ENCODE data around the gene TACR1. TPM values are rescaled to one million over a fixed set of nuclear protein-coding genes. Genes with fewer than 3 reads are reported as not detected.
"Not testable (repeated sequence)": the region's sequence is repeated elsewhere in the genome, so short reads cannot be mapped to it uniquely, and the experiment has no call there.

Gene TACR1
- total RNA-seq, 2 experiments from 2014 or later: not detected

DNA sequence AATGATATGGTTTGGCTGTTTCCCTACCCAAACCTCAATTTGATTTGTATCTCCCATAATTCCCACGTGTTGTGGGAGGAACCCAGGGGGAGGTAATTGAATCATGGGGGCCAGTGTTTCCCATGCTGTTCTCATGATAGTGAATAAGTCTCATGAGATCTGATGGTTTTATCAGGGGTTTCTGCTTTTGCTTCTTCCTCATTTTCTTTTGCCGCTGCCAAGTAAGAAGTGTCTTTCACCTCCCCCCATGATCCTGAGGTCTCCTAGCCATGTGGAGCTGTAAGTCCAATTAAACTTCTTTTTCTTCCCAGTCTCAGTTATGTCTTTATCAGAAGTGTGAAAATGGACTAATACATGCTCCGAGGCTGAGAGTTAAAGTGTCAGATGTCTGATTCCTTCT, 47.1 kb downstream of the TACR1 start:
- ATAC-seq (ENCODE audit: low read depth); H3K4me3 Mint-ChIP-seq; H3K27me3 Mint-ChIP-seq; H3K4me1 Mint-ChIP-seq; DNase-seq; POLR2A ChIA-PET; H3K27ac Mint-ChIP-seq; H3K9me3 Mint-ChIP-seq; H3K36me3 Mint-ChIP-seq: not testable (repeated sequence)

DNA sequence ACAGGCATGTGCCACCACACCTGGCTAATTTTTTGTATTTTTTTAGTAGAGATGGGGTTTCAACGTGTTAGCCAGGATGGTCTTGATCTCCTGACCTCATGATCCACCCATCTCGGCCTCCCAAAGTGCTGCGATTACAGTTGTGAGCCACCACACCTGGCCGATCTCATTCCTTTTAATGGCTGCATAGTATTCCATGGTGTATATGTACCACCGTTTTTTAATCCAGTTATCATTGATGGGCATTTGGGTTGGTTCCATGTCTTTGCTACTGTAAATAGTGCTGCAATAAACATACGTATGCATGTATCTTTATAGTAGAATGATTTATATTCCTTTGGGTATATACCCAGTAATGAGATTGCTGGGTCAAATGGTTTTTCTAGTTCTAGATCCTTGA, 51.4 kb downstream of the TACR1 start:
- H3K36me3 Mint-ChIP-seq; H3K9me3 Mint-ChIP-seq; POLR2A ChIA-PET; H3K27me3 Mint-ChIP-seq; DNase-seq; H3K4me3 Mint-ChIP-seq; ATAC-seq (ENCODE audit: low read depth); H3K4me1 Mint-ChIP-seq; H3K27ac Mint-ChIP-seq: not testable (repeated sequence)

DNA sequence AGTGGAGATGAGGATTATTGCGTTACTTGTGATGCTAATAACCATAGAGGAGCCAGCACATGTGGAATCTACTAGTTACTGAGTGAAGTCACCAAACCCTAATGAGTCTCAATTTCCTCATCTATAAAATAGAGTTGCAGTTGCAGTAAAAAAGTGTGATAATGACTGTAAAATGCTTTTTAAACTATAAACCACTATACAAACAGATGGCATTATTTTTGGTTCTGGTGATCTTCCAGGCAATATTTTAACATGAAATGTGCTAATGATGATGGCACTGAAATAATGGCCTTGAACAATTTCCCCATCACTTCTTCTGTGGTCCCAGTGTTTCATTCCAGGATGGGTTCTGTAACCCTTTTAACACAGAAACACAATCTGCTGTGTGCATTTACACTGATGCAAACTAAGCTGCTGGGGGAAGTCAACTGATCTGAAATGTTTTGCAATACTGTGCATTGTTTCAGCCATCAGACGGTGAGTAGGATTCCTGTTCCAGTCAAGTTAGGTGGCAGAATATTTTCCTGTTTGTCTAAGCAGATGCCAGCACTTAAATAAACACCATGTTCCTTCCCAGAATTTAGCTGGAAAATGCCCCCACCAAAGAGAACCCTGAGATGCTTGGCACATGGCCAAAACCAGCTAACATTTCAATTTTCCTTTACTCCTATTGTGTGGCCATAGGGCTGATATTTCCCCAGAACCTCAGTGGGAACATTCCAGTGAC, 52.6 kb downstream of the TACR1 start:
- no peak for DNase-seq
- Mint-ChIP-seq H3K4me1 (no peaks in the 10 kb centered on the region), H3K9me3 (no peaks in the 10 kb centered on the region), H3K27ac (no peak overlapping the region), H3K27me3 (peaks cover 2% of the 10 kb centered on the region), H3K36me3 (no peaks in the 10 kb centered on the region), H3K4me3 (no peak overlapping the region)
- no peak for ATAC-seq (ENCODE audit: low read depth)
- POLR2A ChIA-PET: no interaction called here

DNA sequence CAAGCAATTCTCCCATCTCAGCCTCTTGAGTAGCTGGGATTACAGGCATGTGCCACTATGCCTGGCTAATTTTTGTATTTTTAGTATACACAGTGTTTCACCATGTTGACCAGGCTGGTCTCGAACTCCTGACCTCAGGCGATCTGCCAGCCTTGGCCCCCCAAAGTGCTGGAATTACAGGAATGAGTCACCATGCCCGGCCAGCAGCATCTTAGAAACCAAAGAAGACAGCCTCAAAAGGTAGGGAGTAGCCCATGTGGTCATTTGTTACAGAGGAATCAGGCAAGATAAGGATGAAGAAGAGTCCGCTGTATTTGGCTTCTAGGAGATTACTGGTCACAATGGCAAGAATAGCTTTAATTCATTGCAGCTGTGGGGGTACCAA, 53.1 kb downstream of the TACR1 start:
- ATAC-seq (ENCODE audit: low read depth); H3K27ac Mint-ChIP-seq; DNase-seq; H3K9me3 Mint-ChIP-seq; H3K4me1 Mint-ChIP-seq; H3K27me3 Mint-ChIP-seq; H3K36me3 Mint-ChIP-seq; POLR2A ChIA-PET; H3K4me3 Mint-ChIP-seq: not testable (repeated sequence)

DNA sequence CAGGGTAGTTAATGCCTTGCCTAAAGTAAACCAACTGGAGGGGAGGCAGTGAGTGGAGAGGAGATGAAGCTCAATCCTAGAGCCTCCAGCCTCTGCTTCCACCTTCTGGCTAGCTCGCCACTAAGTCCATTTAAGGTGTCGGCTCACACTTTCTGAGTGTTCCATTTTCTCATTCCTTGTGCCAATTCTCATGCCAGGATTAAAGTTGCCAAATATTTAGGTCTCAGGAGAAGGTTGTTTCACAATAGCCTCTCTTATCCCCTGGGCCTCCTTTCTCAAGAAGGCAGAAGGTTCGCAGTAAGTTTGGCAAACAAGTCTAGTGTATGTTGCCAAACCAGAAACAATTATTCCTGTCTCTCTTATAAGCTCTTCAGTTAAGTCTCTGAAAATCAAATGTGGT, 57.2 kb downstream of the TACR1 start:
- no peaks in the 10 kb centered on the region for H3K4me1 Mint-ChIP-seq
- H3K36me3 Mint-ChIP-seq: no peaks in the 10 kb centered on the region
- H3K4me3 Mint-ChIP-seq: no peak overlapping the region
- no peaks in the 10 kb centered on the region for H3K9me3 Mint-ChIP-seq
- no peak for ATAC-seq (ENCODE audit: low read depth)
- no peak for DNase-seq
- peaks cover 12% of the 10 kb centered on the region for H3K27me3 Mint-ChIP-seq
- no peak overlapping the region for H3K27ac Mint-ChIP-seq
- POLR2A ChIA-PET: no interaction called here

DNA sequence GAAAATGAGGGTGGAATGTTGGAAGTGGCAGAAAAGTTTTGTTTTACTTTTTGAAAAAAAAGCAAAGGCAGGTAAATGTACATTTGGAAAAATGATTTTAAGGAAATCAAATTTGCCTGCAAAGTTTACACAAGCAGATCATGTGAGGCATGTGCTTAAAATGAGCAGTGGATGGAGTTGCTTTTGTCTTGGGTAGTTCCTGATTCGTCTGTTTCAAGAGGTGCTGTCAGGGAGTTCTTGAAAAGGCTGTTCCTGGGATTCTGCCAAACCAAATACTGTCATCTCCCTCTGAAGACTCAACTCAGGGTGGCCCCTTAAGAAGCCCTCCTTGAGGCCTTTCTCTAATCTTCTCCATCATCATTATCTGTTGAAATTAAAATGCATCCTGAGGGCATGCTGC, 59.0 kb downstream of the TACR1 start:
- H3K36me3 Mint-ChIP-seq: no peaks in the 10 kb centered on the region
- no peaks in the 10 kb centered on the region for H3K4me1 Mint-ChIP-seq
- H3K4me3 Mint-ChIP-seq: no peak overlapping the region
- peaks cover 13% of the 10 kb centered on the region for H3K27me3 Mint-ChIP-seq
- H3K27ac Mint-ChIP-seq: no peak overlapping the region
- no peak for ATAC-seq (ENCODE audit: low read depth)
- no peaks in the 10 kb centered on the region for H3K9me3 Mint-ChIP-seq
- POLR2A ChIA-PET: no interaction called here
- no peak for DNase-seq

DNA sequence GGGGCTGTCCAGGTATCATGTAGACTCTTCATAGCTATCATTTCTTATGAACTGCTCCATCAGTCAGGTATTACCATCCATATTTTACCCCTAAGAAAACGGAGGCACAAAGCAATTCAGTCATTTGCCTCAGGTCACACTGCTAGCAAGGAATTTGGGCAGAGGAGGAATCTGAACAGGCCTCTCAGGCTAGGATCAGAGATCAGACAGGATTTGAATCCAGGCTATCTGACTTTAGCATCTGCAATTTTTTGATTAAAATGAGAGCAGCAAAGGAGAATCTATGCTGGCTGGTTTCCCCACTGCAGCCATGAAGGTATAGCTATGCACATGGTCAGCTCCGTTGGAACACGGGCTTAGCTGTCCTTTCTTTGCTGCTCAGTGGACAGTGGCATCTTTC, 60.1 kb downstream of the TACR1 start:
- ATAC-seq (ENCODE audit: low read depth): no peak
- DNase-seq: no peak
- POLR2A ChIA-PET: no interaction called here
- Mint-ChIP-seq H3K4me1 (no peaks in the 10 kb centered on the region), H3K27me3 (peaks cover 13% of the 10 kb centered on the region), H3K27ac (no peak overlapping the region), H3K4me3 (no peak overlapping the region), H3K9me3 (no peaks in the 10 kb centered on the region), H3K36me3 (no peaks in the 10 kb centered on the region)

DNA sequence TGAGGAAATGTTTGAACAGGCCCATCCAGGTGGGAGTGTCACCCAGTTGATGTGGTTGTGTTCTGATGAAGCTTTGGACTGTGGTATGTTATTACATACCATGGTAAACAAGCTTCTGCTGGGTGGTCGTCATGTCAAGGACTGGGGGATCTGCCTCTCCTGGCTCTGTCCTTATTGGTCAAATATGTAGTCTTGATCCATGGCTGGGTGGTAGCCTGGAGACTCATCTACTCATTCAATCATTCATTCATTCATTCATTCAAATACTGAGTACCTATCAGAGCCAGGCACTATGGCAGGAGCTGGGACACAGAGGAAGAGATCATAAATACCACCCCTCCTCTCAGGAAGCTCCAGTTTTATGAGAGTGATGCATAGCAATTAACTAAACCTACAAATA, 60.8 kb downstream of the TACR1 start:
- ATAC-seq (ENCODE audit: low read depth) (no peak), DNase-seq (no peak)
- H3K4me1 Mint-ChIP-seq: no peaks in the 10 kb centered on the region
- H3K27me3 Mint-ChIP-seq: peaks cover 13% of the 10 kb centered on the region
- H3K27ac Mint-ChIP-seq: no peak overlapping the region
- no peaks in the 10 kb centered on the region for H3K9me3 Mint-ChIP-seq
- POLR2A ChIA-PET: no interaction called here
- H3K4me3 Mint-ChIP-seq: no peak overlapping the region
- no peaks in the 10 kb centered on the region for H3K36me3 Mint-ChIP-seq

DNA sequence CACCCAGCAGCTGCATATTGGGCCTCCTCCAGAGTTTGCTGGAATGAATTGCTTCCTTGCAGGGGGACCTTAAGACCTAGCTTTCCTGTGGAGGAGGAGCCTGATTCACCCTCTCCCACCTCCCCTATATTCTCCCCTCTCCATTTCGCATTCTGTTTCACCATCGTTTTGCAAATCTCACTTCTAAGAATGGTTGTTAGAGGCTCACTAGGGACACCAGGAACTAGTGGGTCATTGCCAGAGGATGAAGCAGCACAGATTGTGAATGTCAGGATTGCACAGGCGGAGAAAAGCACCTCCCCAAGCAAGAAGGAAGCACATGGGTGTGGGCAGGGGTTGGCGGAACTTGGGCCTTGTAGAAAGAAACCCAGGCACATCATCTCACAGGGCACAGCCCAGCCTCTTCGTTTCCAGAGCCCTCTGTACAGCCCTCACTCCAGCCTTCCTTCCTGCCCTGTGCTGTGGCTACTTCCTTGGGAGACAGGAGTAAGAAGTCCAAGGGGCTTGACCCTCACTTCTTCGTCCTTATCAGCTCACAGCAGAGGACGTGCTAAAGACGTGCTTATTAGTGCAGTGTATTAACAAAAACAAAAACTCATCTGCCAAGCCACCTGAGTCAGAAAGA, 63.4 kb downstream of the TACR1 start:
- H3K4me3 Mint-ChIP-seq: no peak overlapping the region
- no peak overlapping the region for H3K27ac Mint-ChIP-seq
- DNase-seq (no peak), ATAC-seq (ENCODE audit: low read depth) (no peak)
- H3K36me3 Mint-ChIP-seq: no peaks in the 10 kb centered on the region
- H3K27me3 Mint-ChIP-seq: peaks cover 7% of the 10 kb centered on the region
- POLR2A ChIA-PET: no interaction called here
- H3K4me1 Mint-ChIP-seq: no peaks in the 10 kb centered on the region
- no peaks in the 10 kb centered on the region for H3K9me3 Mint-ChIP-seq

DNA sequence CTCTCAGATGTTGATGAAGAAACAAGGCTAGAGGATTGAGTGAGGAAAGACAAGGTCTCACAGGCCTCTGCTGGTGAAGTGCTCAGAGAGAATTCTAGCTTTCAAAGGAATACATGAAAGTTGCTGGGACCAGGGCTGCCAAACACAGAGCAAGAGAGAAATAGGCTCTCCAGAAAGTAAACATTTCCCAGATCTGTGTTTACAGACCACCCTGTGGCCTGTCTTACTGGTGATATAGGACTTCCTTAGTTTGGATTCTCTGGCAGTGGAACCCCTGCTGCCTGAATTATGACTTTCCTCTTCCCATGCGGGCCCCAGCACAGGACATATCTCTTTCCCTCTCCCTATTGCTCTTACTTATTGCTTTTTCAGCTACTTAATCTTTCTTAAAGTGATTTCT, 64.5 kb downstream of the TACR1 start:
- H3K4me3 Mint-ChIP-seq: no peak overlapping the region
- ATAC-seq (ENCODE audit: low read depth): no peak
- no peaks in the 10 kb centered on the region for H3K36me3 Mint-ChIP-seq
- no peaks in the 10 kb centered on the region for H3K4me1 Mint-ChIP-seq
- H3K27me3 Mint-ChIP-seq: peaks cover 7% of the 10 kb centered on the region
- POLR2A ChIA-PET: no interaction called here
- no peak overlapping the region for H3K27ac Mint-ChIP-seq
- no peaks in the 10 kb centered on the region for H3K9me3 Mint-ChIP-seq
- DNase-seq: no peak

DNA sequence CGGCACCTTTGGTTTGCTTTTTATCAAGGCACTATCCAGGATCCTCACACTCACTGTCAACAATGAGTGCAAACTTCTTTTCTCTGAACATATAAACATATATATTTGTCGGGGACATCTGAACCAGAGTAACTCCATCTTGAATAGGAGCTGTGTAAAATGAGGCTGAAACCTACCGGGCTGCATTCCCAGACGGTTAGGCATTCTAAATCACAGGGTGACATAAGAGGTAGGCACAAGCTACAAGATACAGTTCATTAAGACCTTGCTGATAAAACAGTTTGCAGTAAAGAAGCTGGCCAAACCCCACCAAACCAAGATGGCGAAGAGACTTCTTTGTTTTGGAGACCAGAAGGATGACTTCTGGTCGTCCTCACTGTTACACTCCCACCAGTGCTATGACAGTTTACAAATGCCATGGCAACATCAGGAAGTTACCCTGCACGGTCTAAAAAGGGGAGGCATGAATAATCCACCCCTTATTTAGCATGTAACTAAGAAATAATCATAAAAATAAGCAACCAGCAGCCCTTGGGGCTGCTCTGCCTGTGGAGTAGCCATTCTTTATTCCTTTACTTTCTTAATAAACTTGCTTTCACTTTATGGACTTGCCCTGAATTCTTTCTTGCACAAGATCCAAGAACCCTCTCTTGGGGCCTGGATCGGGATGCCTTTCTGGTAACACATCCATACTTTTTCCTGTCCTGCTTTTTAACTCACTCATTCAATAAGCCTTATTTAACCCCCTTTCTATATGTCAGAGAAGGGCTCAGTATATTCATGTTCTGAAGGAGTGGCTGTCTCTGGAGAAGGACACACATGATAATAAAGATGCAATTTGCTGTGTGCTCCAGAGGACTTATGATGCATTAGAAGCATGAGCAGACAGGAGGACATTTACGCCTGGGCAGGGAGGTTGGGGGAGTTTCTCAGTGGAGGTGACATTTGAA, 65.4 kb downstream of the TACR1 start:
- H3K27me3 Mint-ChIP-seq: peaks cover 5% of the 10 kb centered on the region
- no peaks in the 10 kb centered on the region for H3K9me3 Mint-ChIP-seq
- H3K36me3 Mint-ChIP-seq: no peaks in the 10 kb centered on the region
- ATAC-seq (ENCODE audit: low read depth) (no peak), DNase-seq (no peak)
- POLR2A ChIA-PET: no interaction called here
- no peaks in the 10 kb centered on the region for H3K4me1 Mint-ChIP-seq
- no peak overlapping the region for H3K4me3 Mint-ChIP-seq
- H3K27ac Mint-ChIP-seq: no peak overlapping the region

DNA sequence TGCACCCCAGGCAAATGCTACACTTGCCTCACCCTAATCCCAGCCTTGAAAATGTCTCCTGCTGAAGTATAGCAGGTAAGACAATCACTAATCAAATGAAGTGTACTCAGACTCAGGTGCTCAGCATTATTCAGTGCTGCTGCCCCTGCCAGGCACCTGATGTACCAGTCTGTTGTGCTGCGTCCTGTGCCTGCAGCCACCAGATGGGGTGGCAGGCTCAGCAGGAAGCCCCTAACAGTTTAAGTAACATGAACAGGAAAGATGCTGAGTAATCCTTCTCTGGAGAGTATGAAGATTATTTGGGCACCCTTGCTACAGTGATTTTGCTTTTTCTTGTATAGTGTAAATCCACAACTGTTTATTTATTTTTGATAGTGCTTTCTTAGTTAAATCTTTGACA, 69.1 kb downstream of the TACR1 start:
- no peaks in the 10 kb centered on the region for H3K4me1 Mint-ChIP-seq
- DNase-seq (no peak), ATAC-seq (ENCODE audit: low read depth) (no peak)
- POLR2A ChIA-PET: no interaction called here
- no peaks in the 10 kb centered on the region for H3K9me3 Mint-ChIP-seq
- H3K4me3 Mint-ChIP-seq: no peak overlapping the region
- H3K27me3 Mint-ChIP-seq: peaks cover 4% of the 10 kb centered on the region
- no peak overlapping the region for H3K27ac Mint-ChIP-seq
- H3K36me3 Mint-ChIP-seq: peaks cover 2% of the 10 kb centered on the region

DNA sequence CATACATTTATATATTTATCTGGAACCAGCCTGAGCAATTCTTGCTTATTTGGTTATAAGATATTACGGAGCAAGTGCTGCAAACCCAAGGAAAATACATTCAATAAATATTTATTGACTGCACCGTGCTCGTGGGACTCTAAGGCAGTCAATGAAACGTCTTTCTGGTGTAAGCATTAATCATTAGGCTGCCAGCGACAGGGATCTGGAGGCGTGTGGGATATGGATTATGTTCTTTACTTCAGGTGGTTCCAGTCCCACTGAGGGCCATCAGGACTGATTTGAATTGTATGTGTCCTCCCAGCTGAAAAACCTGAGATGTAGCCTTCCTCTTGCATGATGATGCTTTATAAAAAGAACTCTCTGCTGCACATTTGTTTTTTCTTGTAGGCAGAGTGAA, 75.4 kb downstream of the TACR1 start:
- DNase-seq (no peak), ATAC-seq (ENCODE audit: low read depth) (no peak)
- no peak overlapping the region for H3K4me3 Mint-ChIP-seq
- no peak overlapping the region for H3K27ac Mint-ChIP-seq
- H3K36me3 Mint-ChIP-seq: peaks cover 2% of the 10 kb centered on the region
- H3K9me3 Mint-ChIP-seq: no peaks in the 10 kb centered on the region
- H3K4me1 Mint-ChIP-seq: no peaks in the 10 kb centered on the region
- H3K27me3 Mint-ChIP-seq: no peaks in the 10 kb centered on the region
- POLR2A ChIA-PET: no interaction called here
